Peyer's patch (tissue), 4 donors: ENCODE results near the gene ABHD6.
"Not testable (repeated sequence)": the region's sequence is repeated elsewhere in the genome, so short reads cannot be mapped to it uniquely, and the experiment has no call there.

Experiments used
- POLR2A ChIP-seq, 2 donors: fragments of 450-650 bp; IDR thresholded peaks; one replicate each; pipeline ENCODE4 v1.5.1; 2017; ENCODE audit warnings: antibody characterized with exemption in 2 of 2, mild to moderate bottlenecking in 2 of 2, moderate library complexity in 2 of 2
- TF ChIP-seq, protein P1 (sequence below), 6 experiments: fragments of 450-650 bp in 4 of 6; fragments of 200-600 bp in 2 of 6; sonication (generic) in 1 of 6; IDR thresholded peaks; one replicate each; pipeline ENCODE4 v1.5.1; 2017 to 2019; ENCODE audit warnings: antibody characterized with exemption in 6 of 6, mild to moderate bottlenecking in 3 of 6, moderate library complexity in 1 of 6

DNA sequence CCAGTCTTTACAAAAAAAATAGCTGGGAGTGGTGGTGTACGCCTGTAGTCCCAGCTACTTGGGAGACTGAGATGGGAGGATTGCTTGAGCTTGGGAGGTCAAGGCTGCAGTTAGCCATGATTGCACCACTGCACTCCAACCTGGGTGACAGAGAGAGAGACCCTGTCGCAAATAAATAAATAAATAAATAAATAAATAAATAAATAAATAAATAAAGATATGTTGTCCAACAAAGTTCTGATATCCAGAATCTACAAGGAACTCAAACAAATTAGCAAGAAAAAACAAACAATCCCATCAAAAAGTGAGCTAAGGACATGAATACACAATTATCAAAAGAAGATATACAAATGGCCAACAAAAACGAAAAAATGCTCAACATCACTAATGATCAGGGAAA, 9.7 kb upstream of the ABHD6 start:
- TF ChIP-seq, protein P1, sequence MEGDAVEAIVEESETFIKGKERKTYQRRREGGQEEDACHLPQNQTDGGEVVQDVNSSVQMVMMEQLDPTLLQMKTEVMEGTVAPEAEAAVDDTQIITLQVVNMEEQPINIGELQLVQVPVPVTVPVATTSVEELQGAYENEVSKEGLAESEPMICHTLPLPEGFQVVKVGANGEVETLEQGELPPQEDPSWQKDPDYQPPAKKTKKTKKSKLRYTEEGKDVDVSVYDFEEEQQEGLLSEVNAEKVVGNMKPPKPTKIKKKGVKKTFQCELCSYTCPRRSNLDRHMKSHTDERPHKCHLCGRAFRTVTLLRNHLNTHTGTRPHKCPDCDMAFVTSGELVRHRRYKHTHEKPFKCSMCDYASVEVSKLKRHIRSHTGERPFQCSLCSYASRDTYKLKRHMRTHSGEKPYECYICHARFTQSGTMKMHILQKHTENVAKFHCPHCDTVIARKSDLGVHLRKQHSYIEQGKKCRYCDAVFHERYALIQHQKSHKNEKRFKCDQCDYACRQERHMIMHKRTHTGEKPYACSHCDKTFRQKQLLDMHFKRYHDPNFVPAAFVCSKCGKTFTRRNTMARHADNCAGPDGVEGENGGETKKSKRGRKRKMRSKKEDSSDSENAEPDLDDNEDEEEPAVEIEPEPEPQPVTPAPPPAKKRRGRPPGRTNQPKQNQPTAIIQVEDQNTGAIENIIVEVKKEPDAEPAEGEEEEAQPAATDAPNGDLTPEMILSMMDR (IDR thresholded peaks at IDR 0.05): not testable (repeated sequence)
- TF ChIP-seq POLR2A (IDR thresholded peaks at IDR 0.05): not testable (repeated sequence)
